IPS DF 19.7 (cell line): ENCODE measurements around the gene CFAP69.

Experiments used
- DNase-seq: peaks from one replicate; pipeline ENCODE4 v3.0.0-alpha.2; 2013; ENCODE audit warnings: low read depth, low spot score

Gene CFAP69, protein sequence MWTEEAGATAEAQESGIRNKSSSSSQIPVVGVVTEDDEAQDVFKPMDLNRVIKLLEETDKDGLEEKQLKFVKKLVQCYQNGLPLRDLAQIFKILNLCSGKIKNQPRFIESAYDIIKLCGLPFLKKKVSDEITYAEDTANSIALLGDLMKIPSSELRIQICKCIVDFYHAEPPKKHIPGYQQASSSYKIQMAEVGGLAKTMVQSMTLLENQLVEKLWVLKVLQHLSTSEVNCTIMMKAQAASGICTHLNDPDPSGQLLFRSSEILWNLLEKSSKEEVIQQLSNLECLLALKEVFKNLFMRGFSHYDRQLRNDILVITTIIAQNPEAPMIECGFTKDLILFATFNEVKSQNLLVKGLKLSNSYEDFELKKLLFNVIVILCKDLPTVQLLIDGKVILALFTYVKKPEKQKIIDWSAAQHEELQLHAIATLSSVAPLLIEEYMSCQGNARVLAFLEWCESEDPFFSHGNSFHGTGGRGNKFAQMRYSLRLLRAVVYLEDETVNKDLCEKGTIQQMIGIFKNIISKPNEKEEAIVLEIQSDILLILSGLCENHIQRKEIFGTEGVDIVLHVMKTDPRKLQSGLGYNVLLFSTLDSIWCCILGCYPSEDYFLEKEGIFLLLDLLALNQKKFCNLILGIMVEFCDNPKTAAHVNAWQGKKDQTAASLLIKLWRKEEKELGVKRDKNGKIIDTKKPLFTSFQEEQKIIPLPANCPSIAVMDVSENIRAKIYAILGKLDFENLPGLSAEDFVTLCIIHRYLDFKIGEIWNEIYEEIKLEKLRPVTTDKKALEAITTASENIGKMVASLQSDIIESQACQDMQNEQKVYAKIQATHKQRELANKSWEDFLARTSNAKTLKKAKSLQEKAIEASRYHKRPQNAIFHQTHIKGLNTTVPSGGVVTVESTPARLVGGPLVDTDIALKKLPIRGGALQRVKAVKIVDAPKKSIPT

GRCh38 chr7:90244909-90245851 is at the start of gene CFAP69:
Gene CFAP69 (plus strand): TSS chr7:90245174. CDS start chr7:90245425, 251 bp downstream.
- peak; percentile 47 for DNase-seq

GRCh38 chr7:90201500-90202195 is 43.3 kb upstream of the CFAP69 start:
- no peak for DNase-seq

DNA sequence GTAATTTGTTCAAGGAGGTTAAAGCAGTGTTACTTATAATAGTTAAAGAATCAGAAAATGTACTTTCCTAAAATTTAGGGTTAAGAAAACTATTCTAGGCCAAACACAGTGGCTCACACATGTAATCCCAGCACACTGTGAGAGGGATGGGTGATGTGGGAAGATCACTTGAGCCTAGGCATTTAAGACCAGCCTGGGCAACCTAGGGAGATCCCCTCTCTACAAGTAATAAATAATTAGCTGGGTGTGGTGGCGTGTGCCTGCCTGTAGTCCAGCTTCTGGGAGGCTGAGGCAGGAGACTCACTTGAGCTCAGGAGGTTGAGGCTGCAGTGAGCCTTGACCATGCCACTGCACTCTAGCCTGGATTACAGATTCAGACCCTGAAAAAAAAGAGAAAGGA is 37.0 kb upstream of the CFAP69 start:
- no peak for DNase-seq

DNA sequence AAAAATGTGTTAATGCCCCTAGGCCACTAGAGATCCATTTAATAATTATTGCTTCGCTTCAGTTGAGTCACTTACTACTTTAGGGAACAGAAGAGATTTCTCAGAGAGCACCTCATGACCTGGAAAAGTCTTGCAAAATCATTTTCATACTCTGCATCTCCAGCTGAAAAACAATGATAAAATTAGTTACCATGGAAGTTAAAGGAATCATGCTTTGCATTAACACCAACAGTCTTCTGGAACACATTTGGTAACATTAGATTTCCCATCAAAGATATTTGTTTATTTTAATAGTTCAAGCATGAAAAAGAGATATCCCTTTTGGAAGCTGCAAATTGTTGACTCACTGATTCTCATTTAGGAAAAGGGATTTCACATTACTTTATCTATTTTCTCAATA is 35.2 kb upstream of the CFAP69 start:
- DNase-seq: no peak

DNA sequence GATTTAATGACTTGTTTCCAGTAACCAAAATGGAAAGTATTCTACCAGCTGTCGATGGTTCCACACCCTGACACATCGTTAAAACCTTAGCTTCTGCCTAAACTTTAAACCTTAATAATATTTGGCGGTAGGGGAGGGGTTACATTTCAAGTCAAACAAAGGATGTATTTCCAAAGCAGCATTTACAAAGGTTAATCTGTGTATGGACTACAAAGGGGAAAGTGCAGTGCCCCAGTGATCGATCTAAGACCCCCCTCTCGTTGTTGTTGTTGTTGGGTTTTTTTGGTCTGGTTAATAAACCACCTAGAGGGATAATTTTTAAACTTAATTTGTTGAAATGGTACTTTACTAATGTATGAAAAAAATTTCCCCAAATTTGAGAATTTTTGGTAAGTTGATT is 34.5 kb upstream of the CFAP69 start:
- DNase-seq: no peak

DNA sequence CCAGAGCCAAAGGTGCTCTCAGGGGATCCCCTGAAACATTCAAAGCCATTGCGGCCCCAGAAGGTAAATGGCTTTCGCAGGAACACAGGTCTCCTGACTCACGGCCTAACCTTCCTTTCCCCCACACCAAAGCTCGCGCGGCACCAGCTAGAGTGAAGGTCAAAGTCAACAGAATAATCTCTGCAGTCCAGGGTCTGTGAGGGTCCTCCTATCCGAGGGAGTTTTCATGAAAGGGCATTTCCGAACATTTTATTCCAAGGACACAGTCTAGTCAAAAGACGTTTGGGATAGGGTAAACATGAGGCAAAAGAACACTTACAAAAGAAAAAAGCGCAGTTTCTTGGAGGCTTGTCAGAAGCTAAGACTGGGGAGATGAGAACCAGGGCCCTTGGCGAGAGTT is 34.0 kb upstream of the CFAP69 start:
- no peak for DNase-seq

DNA sequence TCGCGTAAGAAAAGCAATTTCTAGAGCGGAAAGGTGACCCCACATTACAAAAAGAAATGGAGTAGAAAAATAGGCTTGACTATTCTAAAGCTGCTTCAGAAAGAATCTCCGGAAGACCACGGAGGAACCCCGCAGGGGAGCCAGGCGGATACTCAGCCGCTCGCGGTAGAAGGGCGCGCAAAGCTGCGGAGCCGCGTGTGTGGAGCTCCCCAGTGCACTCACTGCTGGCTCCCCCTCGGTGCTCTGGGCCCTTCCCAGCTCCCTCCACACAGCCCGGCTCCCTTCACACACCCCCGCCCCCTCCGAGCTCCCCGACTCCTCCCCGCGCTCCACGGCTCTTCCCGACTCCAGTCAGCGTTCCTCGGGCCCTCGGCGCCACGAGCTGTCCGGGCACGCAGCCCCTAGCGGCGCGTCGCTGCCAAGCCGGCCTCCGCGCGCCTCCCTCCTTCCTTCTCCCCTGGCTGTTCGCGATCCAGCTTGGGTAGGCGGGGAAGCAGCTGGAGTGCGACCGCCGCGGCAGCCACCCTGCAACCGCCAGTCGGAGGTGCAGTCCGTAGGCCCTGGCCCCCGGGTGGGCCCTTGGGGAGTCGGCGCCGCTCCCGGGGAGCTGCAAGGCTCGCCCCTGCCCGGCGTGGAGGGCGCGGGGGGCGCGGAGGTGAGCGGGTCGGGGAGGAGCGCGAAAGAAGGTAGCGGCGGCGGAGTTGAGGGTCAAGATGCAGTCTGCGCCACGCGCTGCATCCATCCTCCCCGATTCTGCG is 33.4 kb upstream of the CFAP69 start, which contains the start of gene STEAP2:
STEAP2 (plus strand) TSS at position 350 of the 758 bp plus-strand sequence. CDS start 13,343 bp downstream, outside the sequence.
- peak; percentile 72 for DNase-seq

DNA sequence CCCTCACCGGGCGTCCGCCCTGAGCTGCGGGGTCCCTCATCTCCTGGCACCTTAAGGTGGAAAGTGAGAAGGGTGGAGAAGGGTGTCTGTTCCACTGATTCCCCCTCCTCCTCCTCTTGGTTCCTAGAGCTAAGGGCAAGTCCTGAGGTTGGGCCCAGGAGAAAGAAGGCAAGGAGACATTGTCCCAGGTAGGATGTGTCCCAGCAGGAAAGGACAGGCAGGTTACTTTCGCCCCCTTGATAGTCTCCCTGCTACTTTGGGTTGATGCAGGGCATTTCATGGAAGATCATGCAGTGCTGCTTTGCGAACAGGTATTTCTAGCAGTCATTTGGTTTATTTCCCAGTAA is 32.9 kb upstream of the CFAP69 start:
- DNase-seq: no peak

DNA sequence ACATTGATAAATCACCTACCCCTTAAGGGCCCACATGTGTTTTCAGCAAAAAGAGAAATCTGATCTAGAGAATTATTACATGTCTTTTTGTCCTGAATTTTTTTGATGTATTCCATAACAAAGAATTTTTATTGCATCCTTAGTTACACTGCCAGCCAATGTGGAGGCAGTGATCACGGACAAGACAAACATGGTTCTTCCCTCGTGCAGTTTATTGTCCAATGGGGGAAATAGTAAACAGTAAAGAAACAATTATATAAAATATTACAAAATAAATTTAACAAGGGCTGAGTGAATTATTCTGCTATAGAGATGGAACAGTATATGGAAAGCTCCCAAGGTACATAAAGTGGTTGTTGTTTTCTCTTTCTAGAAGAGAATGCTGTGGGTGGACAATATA is 31.5 kb upstream of the CFAP69 start:
- no peak for DNase-seq

DNA sequence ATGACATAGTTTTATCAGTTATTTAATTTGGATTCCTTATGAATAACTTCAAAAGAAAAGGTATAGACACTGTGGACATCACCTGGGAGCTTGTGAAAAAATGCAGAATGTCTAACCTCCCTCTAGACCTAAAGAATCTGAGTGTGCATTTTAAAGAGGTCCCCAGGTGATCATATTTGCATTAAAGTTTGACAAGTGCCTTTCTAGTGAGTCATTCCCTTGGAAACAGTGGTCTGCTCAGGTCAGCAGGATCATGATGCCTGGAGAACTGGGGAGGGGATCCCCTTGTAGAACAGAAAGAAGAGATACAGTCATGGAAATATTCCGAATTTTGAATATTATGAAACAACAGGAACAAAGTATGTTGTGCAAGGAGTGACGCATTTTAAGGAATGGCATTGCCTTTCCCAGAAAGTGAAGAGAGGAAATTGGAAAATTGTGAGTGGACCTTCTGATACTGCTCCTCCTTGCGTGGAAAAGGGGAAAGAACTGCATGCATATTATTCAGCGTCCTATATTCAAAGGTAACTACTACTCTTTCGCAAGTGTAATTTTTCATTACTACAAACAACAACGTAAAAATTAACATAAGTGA is 28.8 kb upstream of the CFAP69 start:
- no peak for DNase-seq

DNA sequence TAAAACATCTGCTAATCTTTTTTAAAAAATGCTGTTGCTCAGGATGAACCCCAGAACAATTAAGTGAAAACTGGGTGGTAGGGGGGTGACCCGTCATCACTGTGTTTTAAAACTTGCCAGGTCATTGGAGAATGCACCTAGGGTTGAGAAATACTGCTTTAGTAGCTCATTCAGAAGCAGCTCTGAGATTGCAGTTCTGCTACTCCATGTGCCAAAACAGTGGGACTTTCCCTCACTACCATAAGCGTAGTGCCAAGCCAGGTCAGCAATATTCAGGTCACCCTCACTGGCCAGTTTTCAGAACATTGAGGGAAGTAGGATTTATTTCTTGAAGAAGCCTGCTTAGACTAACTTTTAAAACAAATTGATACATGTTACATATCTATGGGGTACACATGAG is 28.2 kb upstream of the CFAP69 start:
- no peak for DNase-seq

GRCh38 chr7:90222390-90222789 is 22.6 kb upstream of the CFAP69 start:
- DNase-seq: no peak

- no peak for DNase-seq
Observed at GRCh38 chr7:90222811-90223725, 21.9 kb upstream of the CFAP69 start.

DNA sequence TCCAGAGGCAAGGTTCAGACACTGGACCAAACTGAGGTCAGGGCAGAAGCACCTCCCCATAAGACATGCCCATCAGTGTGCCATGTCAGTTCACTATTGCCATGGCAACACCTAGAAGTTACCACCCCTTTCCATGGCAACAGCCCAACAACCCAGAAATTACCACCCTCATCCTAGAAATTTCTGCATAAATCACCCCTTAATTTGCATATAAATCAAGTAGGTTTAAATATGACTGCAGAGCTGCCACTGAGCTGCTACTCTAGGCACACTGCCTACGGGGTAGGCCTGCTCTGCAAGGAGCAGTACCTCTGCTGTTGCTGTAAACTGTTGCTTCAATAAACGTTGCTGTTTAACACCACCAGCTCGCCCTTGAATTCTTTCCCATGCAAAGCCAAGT is 20.8 kb upstream of the CFAP69 start:
- DNase-seq: peak; percentile 88

DNA sequence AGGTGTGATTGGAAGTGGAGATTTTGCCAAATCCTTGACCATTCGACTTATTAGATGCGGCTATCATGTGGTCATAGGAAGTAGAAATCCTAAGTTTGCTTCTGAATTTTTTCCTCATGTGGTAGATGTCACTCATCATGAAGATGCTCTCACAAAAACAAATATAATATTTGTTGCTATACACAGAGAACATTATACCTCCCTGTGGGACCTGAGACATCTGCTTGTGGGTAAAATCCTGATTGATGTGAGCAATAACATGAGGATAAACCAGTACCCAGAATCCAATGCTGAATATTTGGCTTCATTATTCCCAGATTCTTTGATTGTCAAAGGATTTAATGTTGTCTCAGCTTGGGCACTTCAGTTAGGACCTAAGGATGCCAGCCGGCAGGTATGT is 19.8 kb upstream of the CFAP69 start:
- DNase-seq: no peak

DNA sequence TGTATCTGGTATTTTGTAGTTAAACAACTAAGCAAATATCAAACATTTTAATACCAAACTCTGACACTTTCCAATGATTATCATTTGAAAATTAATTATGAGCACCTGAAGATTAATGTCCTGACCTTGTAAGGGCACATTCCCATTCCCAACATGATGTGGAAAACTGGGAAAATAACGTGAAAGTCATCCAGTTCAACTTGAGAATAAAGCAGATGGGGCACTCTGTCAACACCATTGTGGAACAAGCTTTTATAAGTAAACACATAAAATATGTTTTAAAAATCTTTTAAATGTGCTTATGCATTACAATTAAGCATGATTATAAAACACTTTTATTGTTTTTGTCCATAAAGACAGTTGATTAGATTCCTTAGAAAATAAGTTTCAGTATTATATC is 19.4 kb upstream of the CFAP69 start:
- no peak for DNase-seq

- DNase-seq: no peak
Observed at GRCh38 chr7:90227259-90227658, 17.7 kb upstream of the CFAP69 start.

DNA sequence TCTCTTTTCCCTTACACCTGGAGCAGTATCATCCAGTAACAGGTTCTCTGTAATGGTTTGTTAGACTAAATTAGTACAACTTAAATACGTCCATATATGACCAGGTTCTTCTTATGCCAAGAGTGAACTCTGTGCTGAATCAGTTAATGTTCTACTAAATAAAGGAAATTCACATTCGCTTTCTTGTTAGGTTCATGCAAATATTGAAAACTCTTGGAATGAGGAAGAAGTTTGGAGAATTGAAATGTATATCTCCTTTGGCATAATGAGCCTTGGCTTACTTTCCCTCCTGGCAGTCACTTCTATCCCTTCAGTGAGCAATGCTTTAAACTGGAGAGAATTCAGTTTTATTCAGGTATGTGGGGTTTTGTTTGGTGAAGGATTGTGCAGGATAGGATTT is 15.3 kb upstream of the CFAP69 start:
- no peak for DNase-seq

- no peak for DNase-seq
Observed at GRCh38 chr7:90230834-90231233, 14.1 kb upstream of the CFAP69 start.
